OCI-M2 (cell line): ENCODE measurements around the gene XPO4.

ENCODE experiments used
- DNase-seq: peaks from one replicate; lab custom pipeline; 2025; ENCODE audit not compliant: unreplicated experiment; lab: John Stamatoyannopoulos, UW

Gene XPO4

GRCh38 chr13:20831254-20831653, 71.3 kb downstream of the XPO4 start:
- DNase-seq = no peak

- no peak for DNase-seq
Observed at GRCh38 chr13:20828539-20829364, 73.8 kb downstream of the XPO4 start.

- no peak for DNase-seq
Observed at GRCh38 chr13:20826843-20827560, 75.5 kb downstream of the XPO4 start.

GRCh38 chr13:20826301-20826700, 76.2 kb downstream of the XPO4 start:
- no peak for DNase-seq

- no peak for DNase-seq
Observed at GRCh38 chr13:20825477-20825875, 77.1 kb downstream of the XPO4 start.

- no peak for DNase-seq
Observed at GRCh38 chr13:20824762-20825476, 77.6 kb downstream of the XPO4 start.

- no peak for DNase-seq
Observed at GRCh38 chr13:20823071-20823470, 79.5 kb downstream of the XPO4 start.

- DNase-seq = no peak
Observed at GRCh38 chr13:20822406-20822805, 80.1 kb downstream of the XPO4 start.

GRCh38 chr13:20819715-20820114, 82.8 kb downstream of the XPO4 start:
- no peak for DNase-seq

GRCh38 chr13:20815464-20815863, 87.1 kb downstream of the XPO4 start:
- no peak for DNase-seq

GRCh38 chr13:20814224-20814910, 88.2 kb downstream of the XPO4 start:
- no peak for DNase-seq

GRCh38 chr13:20812890-20813289, 89.7 kb downstream of the XPO4 start:
- DNase-seq = no peak

GRCh38 chr13:20810808-20811207, 91.7 kb downstream of the XPO4 start:
- no peak for DNase-seq

- DNase-seq = no peak
Observed at GRCh38 chr13:20808874-20809273, 93.7 kb downstream of the XPO4 start.

GRCh38 chr13:20803180-20803965, 99.2 kb downstream of the XPO4 start:
- DNase-seq = no peak

GRCh38 chr13:20801707-20802106, 100.8 kb downstream of the XPO4 start:
- DNase-seq = no peak

- DNase-seq = no peak
Observed at GRCh38 chr13:20799726-20800416, 102.7 kb downstream of the XPO4 start.

GRCh38 chr13:20798027-20798426, 104.5 kb downstream of the XPO4 start:
- no peak for DNase-seq

- no peak for DNase-seq
Observed at GRCh38 chr13:20796791-20797508, 105.6 kb downstream of the XPO4 start.
